ENCODE data around the gene MPP3.
A peak's percentile ranks its signal among the peaks of the same experiment; 100 is the strongest.
"Not testable (repeated sequence)": the region's sequence is repeated elsewhere in the genome, so short reads cannot be mapped to it uniquely, and the experiment has no call there.

MPP3 gene, protein sequence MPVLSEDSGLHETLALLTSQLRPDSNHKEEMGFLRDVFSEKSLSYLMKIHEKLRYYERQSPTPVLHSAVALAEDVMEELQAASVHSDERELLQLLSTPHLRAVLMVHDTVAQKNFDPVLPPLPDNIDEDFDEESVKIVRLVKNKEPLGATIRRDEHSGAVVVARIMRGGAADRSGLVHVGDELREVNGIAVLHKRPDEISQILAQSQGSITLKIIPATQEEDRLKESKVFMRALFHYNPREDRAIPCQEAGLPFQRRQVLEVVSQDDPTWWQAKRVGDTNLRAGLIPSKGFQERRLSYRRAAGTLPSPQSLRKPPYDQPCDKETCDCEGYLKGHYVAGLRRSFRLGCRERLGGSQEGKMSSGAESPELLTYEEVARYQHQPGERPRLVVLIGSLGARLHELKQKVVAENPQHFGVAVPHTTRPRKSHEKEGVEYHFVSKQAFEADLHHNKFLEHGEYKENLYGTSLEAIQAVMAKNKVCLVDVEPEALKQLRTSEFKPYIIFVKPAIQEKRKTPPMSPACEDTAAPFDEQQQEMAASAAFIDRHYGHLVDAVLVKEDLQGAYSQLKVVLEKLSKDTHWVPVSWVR

GRCh38 chr17:43832976-43833829 lies at the start of gene MPP3:
Gene MPP3, minus strand, starts transcription at chr17:43833146. Its CDS starts 1,240 bp downstream, at chr17:43831906.
- peak; percentile 88 for DNase-seq

DNA sequence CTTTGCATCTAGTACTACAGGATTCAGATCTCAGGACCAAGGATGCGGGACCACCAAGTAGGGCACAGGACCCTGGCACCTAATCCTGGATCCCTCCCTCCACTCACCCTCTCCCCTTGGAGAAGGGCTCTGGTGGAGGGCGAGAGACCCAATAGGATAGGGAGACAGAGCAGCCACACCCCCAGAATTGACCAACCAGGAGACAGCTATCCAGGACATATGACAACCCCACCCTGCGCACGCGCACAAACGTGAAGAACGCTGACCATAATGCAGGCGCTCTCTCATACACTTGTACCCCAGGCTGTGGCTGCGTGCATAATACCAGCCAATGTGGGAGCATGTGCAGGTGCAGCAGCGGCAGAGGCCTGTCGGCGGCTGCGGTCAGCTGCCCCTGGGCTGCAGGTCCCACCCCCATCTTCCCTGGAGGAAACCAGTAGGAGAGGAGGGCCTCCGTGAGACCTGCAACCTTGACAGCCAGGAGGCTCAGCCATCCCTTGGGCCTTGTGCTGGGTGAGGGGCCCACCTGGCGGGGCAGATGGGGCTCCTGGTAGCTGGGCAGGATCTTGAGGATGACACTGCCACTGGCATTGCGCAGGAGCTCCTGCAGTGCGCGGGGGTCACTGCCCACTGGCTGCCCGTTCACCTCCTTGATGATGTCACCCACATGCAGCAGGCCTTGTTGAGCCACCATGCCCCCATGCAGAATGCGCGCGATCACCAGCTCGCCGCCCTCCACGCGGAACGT lies 49.0 kb upstream of the MPP3 start:
- DNase-seq: no peak

DNA sequence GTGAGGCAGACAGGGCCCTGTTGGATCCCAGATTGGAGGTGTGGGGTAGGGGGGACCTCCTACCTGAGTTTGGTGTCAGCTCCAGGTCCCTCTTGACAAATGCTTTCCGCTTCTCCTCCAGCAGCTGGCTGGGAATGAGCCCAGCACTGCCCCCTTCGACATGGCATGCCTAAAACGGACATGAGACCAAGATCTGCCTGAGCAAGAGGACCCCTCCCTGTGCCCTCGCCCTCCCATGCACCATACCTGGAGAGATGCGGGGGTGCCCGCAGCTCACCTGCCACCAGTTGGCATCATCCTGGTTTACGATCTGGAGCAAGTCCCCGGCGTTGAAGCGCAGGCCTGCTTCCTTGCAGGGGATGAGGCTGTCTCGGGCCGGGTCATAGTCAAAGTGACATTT lies 48.2 kb upstream of the MPP3 start:
- DNase-seq: no peak

DNA sequence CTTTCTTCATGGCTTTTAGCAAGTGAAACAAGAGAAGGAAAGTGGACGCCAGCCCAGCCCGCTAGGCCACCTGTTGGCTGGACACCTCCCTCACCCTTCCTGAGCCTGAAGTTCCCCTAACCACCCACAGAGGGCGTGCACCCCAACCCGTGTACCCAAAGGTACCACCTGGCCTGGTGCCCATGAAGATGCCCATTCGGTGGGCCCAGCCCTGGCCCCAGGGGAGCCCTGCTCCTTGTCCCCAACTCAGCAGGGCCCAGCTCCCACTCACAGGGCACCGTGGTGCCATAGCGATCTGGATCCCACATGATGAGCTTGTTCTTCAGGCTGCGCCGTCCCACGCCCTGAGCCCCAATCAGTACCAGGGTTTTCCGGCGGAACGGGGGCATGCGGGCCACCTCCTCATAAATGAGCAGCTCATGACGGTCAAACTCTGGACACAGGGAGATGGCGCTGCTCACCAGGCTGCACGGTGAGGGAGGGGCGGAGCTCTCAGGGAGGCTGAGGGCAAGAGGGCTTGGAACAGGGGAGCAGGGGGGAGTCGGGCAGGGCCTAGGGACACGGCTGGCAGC lies 47.6 kb upstream of the MPP3 start:
- DNase-seq: peak; percentile 61

DNA sequence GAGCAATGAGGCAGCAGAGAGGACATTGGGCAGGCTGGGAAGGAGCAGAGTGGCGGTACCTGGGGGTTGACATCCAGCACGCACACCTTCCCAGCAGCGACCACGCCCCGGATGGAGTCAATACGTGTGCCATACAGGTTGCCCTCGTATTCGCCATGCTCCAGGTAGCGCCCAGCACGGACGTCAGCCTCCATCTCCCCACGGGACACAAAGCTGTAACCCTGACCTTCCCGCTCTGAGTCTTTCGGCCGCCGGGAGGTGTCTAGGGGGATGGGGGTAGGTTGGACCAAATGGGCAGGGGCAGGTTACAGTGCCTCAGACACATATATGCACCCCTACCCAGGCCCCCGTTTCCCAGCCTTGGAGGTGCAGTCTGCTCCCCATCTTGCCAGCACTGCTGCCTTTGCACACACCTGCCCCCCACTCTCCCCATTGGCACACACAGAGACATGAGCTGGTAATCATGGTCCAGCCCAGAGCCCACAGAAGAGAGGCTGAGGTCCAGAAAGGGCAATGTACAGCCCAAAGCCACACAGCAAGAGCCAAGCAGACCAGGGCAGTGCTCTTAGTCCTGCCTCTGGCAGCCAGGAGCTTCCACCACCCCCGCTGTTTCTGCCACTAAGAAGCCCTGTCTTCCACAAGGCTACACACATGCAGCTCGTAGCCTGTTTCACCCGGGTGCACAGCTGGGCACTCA lies 46.9 kb upstream of the MPP3 start:
- no peak for DNase-seq

- DNase-seq: peak; percentile 89
Observed at GRCh38 chr17:43878260-43879175, 45.6 kb upstream of the MPP3 start.

DNA sequence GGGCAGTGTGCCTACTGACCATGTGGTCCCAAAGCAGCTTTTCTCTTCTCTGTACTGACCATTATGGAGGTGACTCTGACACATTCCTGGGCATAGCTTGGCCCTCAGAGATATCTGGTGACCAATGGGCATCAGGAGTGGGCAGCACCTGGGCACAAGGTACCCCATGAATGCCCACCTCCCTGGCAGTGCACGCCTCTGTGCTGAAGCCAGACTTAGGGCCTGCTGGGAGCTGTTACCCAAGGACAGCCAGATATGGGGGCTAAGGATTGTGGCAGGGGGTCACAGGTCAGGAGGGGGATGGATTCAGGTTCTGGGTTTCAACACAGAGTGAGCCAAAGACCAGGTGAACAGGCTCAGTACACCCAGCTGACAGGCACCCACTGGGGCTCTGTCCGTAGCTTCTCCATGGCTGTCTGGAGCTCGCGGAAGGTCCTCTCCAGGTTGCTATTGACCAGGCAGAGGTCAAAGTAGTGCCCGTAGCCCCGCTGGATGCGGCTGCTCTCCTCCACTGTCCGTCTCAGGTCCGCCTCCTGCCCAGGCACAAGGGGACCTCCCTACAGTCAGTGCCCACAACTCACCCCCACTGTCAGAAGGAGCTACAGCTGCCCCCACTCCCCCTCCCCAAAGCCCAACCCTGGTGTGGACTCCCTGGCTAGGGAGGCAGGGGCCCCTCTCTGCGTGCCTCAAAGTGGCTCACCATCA lies 44.7 kb upstream of the MPP3 start:
- no peak for DNase-seq

DNA sequence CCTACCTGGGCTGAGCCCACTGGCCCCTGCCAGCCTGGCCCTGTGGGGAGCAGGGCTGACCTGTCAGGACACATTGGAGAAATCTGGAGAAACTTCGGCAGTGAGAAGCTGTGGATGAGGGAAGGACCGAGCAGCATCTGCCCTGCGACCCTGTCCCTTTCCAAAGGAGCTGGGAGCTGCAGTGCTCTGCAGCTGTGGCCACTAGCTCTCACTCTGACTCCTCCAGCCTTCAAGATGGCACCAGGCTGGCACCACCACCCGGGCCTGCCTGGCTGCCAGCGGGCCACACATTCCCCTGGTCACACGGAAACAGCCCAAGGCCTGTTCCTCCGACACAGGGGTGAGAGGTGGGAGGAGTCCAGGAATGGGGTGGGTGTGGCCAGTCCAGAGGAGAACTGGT lies 44.1 kb upstream of the MPP3 start:
- no peak for DNase-seq

DNA sequence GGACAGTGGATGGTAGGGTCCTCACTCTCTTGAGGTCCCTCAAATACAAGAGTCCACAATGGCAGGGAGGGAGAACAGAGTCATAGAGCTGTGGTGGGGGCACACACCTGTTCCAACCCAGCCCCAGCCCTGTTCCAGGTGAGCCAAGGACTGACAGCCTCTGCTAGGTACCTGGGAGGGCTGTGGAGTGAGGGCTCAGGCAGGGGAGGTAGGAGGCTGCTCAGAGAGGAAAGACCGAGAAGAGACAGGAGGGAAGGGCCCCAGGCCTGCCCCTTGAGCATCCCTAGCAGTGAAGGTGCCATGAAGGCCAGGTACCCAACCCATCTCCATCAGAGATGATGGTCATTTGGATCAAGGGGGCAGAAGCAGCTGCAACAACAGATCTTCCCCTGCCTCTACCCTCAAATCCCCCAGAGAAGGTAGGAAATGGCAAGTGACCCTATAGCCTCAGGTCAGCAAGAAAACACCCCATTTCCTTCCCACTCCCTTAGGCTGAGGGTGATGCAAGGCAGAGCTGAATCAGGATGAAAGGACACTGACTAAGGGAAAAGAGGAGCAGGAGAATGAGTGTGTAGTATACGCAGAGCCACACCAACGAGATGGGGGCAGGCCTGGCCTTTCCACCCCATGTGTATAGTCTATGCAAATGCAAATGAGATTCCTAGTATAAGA lies 42.7 kb upstream of the MPP3 start:
- DNase-seq: no peak

DNA sequence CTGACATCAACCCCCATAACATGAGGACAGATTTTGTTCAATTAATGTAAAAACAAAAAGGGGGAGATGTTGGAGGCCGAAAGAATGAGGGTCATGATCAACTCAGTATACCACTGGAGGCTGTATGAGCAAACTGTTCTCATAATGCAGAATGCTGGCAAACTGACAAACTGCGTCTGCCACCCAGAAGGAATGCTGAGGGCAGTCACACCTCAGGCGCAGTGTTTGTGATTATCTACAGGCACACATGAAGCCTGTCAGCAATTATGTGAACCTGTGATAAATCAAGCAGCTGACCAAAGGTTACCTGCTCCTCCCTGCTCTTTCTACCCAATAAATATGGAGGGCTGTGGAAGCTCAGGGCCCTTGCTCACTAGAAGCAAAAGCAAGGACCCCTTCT lies 41.3 kb upstream of the MPP3 start:
- no peak for DNase-seq

DNA sequence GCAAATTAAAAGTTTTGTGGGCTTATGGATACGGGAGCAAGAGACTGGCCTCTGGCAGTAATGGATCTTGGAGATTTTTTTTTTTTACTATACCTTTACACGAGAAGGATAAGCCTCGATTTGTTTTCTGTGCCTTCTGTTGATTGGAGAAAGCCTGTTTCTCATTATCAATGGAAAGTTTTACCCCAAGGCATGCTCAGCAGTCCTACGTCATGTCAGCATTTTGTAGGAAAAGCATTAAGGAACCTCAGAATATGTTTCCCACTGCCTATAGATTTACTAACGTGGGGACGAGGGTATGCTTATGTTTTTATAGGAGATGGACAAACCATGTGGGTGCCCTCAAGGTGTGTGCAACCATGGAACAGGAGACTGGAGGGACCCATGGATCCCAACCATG lies 40.9 kb upstream of the MPP3 start:
- DNase-seq: no peak

DNA sequence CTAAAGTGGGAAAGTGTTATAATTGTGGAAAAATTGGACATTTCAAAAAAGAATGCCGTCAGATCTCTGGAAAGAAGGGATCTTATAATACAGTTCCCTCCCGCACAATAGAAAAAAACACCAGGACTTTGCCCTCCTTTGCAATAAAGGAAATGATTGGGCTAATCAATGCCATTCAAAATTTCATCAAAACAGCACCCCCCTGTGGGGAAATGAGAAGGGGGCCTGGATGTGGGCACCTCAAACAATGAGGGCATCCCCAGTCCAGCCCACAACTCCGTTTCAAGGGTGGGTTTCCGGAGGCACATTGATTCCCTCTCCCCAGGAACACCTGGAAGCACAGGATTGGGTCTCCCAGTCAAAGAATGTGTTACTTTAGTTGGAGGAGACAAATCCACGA lies 40.1 kb upstream of the MPP3 start:
- no peak for DNase-seq

DNA sequence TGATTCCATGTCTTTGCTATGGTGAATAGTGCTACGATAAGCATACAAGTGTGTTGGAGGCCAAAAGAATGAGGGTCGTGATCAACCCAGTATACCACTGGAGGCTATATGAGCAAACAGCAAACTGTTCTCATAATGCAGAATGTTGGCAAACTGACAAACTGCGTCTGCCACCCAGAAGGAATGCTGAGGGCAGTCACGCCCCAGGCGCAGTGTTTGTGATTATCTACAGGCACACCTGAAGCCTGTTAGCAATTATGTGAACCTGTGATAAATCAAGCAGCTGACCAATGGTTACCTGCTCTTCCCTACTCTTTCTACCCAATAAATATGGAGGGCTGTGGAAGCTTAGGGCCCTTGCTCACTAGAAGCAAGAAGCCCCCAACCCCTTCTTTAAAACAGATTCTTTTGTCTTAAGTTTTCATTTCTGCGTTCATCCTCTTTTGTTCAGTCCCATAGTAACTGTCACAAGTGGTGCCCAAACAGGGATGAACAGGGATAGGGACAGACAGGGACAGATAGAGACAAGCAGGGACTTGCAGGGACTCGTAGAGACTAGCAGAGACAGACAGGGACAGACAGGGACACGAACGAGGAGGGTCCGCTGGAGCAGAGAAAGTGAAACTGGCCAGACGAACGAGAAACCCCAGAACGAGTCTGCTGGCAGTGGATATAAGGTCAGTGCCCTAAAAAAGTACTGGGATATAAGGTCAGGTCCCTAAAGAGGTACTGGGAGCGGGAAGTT lies 39.2 kb upstream of the MPP3 start:
- DNase-seq: no peak

DNA sequence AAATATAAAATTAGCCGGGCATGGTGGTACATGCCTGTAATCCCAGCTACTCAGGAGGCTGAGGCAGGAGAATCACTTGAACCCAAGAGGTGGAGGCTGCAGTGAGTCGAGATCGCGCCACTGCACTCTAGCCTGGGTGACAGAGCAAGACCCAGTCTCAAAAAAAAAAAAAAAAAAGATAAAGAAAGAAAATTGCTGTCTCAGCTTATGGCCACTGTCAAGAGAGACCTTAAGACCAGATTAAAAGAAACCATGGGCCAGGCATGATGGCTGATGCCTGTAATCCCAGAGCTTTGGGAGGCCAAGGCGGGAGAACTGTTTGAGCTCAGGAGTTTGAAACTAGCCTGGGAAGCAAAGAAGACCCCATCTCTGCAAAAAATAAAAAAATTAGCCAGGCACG lies 36.1 kb upstream of the MPP3 start:
- not testable (repeated sequence) for DNase-seq

DNA sequence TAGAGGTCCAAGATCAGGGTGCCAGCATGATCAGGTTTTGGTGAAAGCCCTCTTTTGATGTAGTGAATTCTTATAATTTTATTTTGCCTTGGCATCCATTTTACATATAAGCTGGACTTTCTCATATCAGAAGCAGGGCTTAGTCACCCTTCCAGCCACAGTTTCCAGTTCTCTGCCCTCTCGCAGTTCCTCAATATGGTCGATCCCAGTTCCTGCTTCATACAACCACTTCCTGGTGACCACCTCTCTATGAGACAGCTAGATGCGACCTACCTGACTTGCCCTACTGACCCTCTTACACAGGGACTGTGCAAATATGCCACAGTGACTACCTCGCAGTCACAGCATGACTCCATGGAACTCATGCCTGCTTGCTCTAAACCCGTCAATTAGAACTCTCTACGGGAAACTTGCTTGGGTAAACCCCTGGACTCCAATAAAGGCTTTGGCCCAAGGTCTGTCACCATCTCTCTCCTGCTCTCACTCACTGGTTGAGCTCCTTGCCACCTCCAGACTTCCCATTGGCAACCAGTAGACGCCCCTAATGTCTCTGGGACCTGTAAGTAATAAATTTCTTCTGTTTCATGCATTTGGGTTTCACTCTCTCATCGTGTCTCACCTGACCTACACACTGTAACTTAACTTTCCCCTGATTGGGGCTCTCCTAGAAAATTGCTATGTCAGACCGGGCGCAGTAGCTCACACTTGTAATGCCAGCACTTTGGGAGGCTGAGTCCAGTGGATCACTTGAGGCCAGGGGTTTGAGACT lies 35.5 kb upstream of the MPP3 start:
- no peak for DNase-seq

GRCh38 chr17:43864161-43864984 lies 31.4 kb upstream of the MPP3 start:
- DNase-seq: no peak

DNA sequence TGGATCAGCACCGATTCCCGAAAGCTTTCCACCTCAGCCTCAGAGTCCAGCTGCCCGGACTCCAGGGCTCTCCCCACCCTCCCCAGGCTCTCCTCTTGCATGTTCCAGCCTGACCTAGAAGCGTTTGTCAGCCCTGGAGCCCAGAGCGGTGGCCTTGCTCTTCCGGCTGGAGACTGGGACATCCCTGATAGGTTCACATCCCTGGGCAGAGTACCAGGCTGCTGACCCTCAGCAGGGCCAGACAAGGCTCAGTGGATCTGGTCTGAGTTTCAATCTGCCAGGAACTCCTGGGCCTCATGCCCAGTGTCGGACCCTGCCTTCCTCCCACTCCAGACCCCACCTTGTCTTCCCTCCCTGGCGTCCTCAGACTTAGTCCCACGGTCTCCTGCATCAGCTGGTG lies 29.0 kb upstream of the MPP3 start:
- no peak for DNase-seq
